ENCODE data around the gene NME7.
"Not testable (repeated sequence)": the region's sequence is repeated elsewhere in the genome, so short reads cannot be mapped to it uniquely, and the experiment has no call there.

NME7 gene, protein sequence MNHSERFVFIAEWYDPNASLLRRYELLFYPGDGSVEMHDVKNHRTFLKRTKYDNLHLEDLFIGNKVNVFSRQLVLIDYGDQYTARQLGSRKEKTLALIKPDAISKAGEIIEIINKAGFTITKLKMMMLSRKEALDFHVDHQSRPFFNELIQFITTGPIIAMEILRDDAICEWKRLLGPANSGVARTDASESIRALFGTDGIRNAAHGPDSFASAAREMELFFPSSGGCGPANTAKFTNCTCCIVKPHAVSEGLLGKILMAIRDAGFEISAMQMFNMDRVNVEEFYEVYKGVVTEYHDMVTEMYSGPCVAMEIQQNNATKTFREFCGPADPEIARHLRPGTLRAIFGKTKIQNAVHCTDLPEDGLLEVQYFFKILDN

DNA sequence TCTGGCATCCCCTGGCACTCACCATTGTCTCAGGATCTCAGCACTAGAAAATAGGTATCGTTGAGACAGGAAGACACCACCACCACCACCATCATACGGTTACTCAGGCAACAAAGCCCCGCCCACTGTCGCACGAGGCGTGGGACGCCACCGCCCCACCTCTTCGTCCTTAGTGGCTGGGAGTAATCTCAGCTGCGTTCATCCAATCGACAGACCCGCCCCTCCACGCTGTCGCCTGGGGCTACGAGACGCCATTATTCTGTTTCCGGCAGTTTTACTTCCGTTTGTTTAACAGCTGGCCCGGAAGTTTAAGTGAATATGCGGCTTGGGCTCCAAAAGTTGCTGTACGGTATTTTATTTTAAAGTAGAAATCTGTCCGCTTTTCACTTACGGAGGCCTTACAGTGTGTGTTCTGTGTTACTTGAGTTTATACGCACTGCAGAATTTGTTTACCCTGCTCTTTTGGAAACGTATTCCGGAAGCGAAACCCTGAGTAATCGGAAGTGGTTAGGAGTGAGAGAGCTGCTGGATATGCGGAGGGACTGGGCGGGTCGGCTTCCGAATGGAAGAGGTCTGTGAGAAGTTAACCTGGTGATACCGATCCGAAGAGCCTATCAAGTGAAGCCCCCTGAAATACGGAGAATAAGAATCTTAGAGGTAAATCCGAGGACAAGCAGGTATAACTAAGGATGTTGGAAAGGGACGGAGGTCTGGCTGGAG lies at the start of gene NME7, which contains the start of gene BLZF1:
Gene NME7, minus strand, starts transcription at position 112 of the 720 bp plus-strand sequence. Its CDS starts 87 bp downstream, at position 25.
Gene BLZF1, plus strand, starts transcription at position 510 of the 720 bp plus-strand sequence. CDS start 1,328 bp downstream, outside the sequence.
- DNase-seq = peak; percentile 98

DNA sequence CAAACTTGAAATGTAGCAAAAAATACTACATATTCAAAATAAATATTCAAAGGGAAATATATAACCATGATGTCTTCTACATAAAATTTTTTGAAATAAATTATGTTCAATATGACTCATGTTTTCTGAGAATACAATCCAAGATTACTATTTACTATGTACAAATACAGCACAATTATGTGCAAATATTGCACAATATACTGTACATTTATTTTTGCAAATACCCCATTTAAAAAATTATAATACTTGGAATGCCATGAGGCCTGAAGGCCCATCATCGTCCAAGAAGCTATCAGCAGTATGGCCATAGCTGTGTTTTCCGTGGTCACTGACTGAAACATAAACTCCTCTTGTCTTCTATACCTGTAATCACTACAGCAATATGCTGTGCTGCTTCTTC lies 47.4 kb upstream of the NME7 start:
- no peak for DNase-seq

DNA sequence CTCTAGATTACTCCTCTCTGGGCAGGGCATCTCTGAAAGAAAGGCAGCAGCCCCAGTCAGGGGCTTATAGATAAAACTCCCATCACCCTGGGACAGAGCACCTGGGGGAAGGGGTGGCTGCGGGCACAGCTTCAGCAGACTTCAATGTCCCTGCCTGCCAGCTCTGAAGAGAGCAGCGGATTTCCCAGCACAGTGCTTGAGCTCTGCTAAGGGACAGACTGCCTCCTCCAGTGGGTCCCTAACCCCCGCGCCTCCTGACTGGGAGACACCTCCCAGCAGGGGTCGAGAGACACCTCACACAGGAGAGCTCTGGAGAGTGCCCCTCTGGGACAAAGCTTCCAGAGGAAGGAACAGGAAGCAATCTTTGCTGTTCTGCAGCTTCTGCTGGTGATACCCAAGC lies 40.7 kb upstream of the NME7 start:
- not testable (repeated sequence) for DNase-seq

DNA sequence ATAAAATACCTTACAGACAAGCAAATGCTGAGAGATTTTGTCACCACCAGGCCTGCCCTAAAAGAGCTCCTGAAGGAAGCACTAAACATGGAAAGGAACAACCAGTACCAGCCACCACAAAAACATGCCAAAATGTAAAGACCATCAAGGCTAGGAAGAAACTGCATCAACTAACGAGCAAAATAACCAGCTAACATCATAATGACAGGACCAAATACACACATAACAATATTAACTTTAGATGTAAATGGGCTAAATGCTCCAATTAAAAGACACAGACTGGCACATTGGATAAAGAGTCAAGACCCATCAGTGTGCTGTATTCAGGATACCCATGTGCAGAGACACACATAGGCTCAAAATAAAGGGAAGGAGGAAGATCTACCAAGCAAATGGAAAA lies 35.0 kb upstream of the NME7 start:
- DNase-seq = not testable (repeated sequence)

DNA sequence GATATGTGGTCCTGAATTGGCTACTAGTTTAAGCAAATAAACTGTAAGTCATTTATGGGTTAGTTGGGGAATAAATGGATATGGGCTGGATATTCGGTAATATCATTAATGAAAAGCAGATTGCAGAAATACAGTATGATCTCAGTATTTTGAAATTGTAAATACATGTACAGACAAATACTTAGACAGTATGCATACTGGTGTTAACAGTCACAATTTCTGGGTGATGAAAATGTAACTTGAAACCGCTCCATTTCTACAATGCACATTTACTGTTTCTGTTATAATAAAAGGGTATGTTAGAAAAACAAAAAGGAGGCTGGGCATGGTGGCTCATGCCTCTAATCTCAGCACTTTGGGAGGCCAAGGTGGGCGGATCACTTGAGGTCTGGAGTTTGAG lies 28.4 kb upstream of the NME7 start:
- DNase-seq = no peak

DNA sequence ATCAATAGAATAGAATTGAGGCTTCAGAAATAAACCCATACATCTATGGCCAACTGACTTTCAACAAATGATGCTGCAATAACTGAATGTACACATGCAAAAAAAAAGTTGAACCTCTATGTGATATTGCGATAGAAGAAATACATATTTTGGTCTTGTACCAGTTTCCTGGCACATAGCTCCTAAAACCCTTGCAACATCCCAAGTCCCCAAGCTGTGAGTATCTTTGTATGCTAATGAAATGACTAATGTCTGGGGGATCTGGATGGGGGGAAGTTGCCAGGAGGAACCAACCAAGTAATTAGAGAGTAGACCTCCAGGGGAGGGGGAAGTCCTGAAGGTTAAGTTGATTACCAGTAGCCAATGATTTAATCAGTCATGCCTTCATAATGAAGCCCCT lies 24.8 kb upstream of the NME7 start:
- DNase-seq = no peak

DNA sequence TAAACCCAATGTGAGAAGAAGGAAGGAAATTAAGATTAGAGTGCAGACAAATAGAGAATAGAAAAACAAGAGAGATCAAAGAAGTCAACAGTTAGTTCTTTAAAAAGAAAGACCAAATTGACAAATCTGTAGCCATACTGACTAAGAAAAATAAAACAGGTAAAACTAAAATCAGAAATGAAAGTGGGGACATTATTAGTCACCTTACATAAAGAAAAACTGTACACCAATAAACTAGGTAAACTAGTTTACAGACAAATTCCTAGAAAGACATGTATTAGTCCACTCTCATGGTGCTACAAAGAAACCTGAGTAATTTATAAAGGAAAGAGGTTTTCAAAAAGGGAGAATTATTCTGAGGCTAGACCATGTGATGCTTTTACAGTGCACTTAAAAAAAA lies 22.7 kb upstream of the NME7 start:
- no peak for DNase-seq

DNA sequence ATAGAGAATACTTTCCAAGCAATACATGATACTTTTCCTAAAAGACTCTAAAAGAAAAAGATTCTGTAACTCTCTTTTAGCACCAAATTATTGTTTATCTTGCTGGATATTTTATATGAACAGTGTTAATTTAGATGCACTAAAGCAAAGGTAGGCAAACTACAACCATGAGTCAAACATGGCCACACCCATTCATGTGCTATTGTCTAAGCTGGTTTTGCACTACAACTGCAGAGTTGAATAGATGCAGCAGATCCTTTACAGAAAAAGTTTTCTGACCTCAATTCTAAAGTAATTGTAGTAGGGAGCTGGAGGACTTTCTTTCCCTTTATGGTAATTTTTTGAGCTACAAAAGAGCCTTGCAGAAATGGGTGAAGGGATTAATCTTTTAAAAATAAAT lies 19.8 kb upstream of the NME7 start:
- no peak for DNase-seq

DNA sequence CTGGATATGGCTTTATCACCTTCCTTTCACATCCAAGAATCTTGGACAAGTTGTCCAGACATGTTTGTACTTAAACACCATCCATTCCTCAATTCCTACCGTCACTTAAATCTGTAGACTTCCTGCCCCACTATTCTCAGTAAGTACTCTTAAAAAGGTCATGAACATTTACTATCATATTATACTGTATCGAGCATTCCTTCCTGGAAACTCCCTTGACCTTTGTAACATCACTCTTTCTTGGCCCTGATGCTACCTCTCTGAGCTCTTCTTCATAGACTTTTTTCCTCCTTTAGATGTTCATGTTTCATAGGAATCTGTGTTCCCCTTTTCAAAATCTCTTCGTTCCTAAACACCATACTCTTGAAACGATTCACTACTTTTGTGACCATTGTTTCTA lies 15.9 kb upstream of the NME7 start:
- DNase-seq = no peak

DNA sequence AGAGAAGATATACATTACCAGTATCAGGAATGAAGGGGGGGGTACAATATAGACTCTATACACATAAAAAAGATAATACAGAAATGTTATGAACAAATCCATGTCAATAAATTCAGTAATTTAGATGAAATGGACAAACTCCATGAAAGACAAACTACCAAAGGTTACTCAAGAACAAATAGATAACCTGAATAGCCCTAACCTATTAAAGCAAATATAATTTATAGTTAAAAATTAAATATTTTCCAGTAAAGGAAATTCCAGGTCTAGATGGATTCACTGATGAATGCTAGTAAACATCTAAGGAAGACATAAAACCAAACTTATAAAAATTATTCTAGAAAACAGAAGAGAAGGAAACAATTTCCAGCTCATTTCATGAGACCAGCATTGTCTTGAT lies 13.6 kb upstream of the NME7 start:
- DNase-seq = no peak

DNA sequence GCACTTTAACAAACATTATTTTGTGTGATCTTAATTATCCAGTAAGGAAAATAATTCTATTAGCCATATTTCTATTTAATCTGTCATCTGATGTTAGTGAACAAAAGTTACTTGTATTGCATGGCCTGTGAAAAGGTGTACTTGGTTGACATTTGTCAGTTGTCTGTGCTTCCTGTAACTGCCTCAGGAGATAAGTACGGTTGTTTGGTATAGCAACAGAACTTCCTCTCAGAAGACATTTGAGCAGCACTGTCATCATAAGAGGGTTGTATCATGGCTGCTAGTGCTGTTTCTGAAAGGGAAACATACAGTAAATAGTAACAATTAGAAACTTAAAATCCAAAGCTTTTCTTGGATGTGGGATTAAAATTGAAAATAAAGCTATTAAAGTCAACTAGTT lies 3.8 kb upstream of the NME7 start:
- no peak for DNase-seq

DNA sequence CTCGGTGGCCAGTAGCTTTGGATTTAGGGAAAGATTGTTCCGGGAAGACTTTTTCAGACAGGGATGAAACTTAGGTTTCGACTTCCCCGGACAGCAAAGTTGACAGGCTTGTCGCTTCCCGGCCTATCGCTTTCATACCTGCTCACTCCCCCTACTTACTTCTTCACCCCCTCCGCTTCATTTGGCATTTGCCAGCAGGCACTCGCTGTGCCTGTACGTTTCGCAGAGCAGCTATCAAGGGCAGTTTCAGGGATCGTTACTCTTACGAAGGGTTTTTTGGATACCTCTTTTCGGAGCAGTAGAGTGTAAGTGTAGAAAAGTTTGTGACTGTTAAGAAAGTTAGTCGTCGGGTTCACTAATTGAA lies 791 bp upstream of the NME7 start:
- peak; percentile 55 for DNase-seq

DNA sequence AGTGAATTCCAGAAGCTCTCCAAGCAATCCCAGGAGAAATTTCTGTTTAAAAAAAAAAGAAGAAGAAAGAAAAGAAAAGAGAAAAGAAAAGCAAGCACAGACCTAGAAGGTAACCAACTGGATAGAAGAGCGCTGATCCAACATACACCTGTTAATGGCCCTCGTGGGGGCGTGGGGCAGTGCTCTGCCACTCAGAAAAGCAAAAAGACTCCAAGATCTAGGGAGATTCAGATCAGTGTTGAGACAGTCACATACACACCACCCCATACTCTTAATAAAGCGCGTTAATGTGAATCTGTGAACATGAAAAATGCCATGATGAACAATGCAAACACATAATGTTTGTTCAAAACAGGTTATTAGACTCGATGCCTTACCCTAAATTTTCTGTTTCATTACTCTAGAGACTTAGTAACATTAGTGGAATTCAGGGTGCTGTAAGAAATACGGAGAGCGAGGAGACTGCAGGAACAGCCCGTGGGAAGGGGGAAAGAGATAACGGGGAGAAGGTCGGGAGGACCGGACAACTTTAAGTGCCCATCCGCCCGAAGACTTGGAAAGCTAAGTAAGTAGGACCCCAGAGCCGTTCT lies 406 bp downstream of the NME7 start:
- no peak for DNase-seq

DNA sequence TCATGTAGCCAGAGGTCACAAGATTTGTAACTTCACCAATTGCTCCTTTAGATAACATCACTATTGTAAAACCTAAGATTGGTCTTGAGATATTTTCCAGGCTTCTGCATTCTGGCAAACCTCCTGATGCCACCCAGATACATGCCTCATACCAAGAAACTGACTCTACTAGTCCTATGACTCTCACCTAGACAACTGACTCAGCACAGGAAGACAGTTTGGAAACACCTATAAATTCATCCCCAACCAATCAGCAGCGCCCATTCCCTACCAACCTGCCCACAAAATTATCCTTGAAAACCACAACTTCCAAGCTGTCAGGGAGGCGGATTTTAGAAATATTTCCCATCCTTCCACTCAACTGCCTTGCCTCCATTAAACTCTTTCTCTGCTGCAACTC lies 2.6 kb downstream of the NME7 start:
- DNase-seq = no peak

DNA sequence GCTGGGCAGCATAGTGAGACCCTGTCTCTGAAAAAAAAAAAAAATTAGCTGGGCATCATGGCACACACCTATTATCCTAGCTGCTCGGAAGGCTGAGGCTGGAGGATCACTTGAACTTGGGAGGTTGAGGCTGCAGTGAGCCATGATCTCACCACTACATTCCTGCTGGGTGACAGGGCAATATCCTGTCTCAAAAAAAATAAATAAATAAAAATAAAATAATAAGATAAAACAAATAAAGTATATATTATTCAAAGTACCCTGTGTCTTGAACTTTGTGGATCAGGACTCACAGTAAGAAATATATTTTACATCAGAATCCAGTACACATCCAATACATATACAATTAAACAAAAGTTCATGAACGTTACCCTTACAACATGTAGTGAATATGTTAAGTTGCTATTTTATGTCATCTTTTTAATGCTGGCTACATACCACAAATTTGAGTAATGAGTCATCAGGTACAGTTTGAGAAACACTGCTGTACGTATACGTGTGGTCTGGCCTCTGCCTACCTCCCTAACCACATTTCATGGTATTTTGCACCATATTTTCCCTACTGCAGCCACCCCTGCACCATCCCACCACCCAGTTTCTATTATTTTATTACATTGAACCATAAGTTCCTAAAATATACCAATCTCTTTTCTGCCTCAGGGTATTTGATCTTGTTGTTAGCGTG lies 4.4 kb downstream of the NME7 start:
- DNase-seq = no peak

DNA sequence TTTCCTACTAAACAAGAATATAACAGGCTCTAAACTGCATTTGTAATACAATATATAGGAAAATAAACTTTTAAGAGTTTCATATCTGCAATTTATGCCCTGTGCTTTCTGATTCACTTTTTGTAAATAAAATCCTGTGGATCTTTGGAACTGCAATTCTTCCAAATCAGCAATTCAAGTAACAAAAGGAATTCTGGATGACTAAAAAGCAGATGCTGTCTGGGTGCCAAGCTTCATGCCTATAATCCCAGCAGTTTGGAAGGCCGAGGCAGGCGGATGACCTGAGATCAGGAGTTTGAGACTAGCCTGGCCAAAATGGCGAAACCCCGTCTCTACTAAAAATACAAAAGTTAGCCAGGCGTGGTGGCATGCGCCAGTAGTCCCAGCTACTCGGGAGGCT lies 6.3 kb downstream of the NME7 start:
- DNase-seq = no peak

DNA sequence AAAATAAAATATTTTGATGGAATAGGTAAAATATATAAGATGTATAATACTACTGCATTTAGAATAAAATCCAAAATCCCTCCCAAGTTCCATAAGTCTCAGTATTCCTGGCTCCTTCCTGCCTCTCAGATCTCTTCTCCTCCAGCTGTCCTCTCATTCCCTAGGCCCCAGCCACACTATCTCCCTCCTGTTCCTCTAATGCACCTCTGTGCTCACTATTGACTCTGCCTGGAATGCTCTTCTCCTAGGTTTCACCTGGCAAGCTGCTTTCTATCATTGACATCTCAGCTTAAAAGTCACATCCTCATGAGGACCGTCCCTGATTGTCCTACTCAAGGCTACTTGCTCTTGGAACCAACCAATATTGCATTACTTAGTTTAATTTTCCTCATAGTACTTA lies 7.2 kb downstream of the NME7 start:
- DNase-seq = no peak

DNA sequence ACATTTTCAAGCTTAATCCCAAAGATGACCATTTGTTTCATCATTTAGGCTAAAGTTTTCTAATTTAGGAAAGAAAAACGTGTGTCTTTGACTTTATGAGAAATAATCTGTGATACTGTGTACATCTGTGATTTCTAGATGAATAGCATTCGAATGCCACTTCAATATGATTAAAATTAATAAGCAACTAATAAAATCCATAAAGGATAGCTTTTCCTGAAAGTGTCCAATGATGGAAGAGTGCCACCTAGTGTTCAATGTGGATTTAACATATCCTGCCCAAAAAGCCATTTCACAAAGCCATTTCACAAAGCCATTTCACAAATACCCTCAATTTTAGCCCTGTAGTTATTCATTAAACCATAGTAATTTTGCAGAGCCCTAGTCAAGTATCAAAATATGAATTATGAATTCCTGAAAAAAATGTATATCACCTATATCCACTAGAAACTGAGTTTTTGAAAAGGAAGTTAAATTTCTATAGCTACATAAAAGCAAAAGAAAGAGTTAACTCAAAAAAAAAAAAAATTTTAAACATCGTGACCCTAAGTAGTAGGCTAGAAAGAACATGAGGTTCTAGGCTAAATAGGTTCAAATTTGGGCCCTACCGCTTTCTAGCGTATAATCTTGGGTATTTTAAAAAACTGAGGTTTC lies 19.1 kb downstream of the NME7 start:
- no peak for DNase-seq

DNA sequence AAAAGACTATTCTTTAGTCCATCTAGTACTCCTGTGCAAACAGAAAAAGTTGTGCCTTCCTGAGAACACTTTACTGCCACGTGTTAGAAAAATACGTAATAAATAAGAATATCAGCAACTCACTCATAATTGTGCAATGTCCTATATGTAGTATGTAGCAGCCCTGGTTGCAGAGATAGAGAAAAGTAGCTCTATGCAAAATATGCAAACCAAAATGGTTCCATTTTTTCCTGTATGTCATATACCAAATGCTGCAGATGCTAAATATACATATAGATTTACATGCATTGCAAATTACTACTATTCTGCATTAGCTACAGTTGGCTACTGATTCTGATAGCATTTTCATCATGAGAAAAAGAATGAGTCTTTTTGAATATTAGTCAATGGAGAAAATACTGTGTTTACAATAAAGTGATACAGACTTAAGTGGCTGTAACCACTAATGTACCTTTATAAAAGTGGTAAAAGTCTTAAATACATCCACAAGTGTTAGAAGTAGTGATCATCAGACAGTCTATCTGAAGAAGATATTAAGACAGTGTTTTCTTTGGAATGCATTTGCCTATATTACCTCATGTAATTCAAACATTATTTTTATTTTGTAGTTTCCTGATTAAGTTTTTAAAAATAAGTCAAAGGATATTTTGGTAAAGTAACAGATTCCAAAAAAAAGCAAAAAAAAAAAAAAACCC lies 19.8 kb downstream of the NME7 start:
- DNase-seq = no peak

DNA sequence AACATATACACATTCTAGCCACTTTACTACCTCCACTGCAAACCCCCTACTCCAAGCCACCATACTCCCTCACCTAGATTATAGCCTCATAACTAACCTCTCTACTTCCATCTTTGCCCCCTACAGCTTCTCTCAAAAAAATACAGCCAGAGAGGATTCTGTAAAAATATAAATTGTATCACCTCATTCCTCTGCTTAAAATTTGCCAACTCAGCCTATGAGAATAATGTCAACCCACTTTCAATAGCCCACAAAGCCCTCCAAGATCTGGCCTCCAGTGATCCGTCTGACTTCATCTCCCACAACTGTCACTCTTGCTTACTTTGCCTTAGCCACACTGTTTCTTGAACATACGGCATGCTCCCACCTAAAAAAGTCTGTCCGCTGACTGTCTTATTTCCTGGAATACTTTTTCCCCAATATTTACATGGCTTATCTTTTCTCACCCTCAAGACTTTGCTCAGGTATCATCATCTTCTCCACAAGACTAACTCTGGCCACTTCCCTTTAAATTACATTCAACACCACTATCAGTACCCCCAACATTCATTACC lies 21.5 kb downstream of the NME7 start:
- DNase-seq = no peak

DNA sequence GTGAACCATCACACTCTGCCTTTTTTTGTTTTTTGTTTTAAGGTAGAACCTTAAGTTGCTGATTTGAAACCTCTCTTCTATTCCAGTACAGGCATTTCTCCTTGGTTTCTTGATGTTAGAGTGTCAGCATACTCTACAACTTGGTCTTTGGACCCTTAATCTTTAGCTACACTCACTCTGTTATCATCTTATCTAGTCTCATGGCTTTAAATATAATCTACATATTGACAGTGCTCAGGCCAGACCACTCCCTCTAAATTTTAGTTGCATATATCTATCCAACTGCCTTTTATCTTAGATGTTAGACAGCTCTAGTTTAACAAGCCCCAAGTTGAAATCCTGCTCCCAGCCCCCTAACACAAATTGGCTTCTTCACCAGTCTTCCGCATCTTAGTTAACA lies 22.1 kb downstream of the NME7 start:
- DNase-seq = no peak

DNA sequence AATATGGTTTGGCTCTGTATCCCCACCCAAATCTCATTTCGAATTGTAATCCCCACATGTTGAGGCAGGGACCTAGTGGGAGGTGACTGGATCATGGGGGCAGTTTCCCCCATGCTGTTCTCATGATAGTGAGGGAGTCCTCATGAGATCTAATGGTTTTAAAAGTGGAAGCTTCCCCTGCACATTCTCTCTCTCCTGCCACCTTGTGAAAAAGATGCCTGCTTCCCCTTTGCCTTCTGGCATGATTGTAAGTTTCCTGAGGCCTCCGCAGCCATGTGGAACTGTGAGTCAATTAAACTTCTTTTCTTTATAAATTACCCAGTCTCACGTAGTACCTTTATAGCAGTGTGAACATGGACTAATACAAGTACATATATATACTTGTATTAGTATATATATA lies 25.5 kb downstream of the NME7 start:
- not testable (repeated sequence) for DNase-seq
